ENCODE results near the gene SEMA4A.

DNA sequence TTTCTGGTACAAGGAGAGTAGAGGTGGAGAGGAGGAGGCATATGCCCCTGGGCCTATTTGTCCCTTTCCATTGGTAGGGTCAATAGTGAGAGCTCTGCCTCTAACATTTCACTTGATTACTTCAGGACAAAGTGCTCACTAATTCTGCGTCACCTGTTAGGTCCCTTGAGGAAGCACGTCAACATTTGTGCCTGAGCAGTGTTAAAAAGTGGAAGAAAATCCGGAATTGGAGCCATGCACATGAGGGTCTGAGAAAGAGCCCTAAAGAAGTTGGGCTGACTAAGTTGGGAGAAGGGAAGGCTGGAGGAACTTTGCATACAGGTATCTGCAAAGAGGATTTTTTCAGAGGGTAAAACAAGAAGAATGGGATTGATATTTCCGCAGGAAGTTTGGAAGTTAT is 42.5 kb downstream of the SEMA4A start:
- TF ChIP-seq CTCF (IDR thresholded peaks at IDR 0.05), result no peak
- no peak for TF ChIP-seq POLR2A (IDR thresholded peaks at IDR 0.05; ENCODE audit: low read depth)
